ENCODE results near the gene RREB1. TPM values are rescaled to one million over a fixed set of nuclear protein-coding genes. Genes with fewer than 3 reads are reported as not detected.

The RREB1 gene
- total RNA-seq, 1 experiment from 2014 or later: 30.7 TPM

DNA sequence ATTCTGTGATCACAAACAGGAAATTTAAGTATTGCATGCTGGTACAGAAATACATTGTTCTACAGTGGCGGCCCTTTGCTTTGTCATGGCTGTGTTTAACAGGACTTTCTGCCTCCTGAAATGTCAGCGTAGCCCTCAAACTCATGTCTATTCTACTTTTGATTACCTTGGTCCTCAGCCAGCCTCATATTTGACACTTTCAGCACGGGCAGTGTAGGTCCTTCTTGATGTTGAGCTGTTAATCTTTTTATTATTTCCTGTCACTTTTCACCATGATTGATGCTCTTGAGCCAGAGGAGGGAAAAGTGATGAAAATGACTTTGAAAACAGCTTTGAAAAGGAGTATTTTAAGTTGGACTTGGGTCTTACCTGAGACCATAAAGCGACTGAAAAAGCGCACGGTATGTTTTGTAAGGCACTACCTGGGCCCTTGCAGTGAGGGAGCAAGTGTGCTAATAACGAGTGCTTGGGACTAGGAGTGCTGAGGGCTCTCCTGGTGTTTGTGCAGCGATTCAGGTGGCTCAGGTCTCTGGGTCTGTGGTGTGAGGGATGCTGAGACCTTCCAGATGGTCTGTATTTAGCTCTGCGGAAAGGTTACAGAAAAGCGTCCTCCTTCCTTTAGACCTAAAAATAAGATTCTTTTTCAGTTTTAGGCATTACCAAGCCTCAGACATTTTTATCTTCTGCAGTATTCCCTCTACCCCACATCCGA is 45.2 kb upstream of the RREB1 start:
- ChIA-PET POLR2A (no interaction called here), CTCF (no interaction called here)
- H3K27me3 ChIP-seq (ENCODE audit: control insufficient read depth, insufficient read depth, low read length): no peaks in the 10 kb centered on the region
- no peaks in the 10 kb centered on the region for H3K9me3 ChIP-seq (ENCODE audit: control insufficient read depth, insufficient read depth, low read depth, low read length)
- DNase-seq (ENCODE audit: low read depth, low spot score) (no peak), ATAC-seq (no peak)
- no peaks in the 10 kb centered on the region for H3K36me3 ChIP-seq (ENCODE audit: control insufficient read depth, insufficient read depth, low read length)
- TF ChIP-seq TCF7L2 (IDR thresholded peaks at IDR 0.05; ENCODE audit: low read depth, low read length) (no peak), CTCF (IDR thresholded peaks at IDR 0.05) (no peak), SIN3A (IDR thresholded peaks at IDR 0.05; ENCODE audit: borderline replicate concordance, insufficient read depth, low read depth, low read length) (no peak), POLR2AphosphoS5 (IDR thresholded peaks at IDR 0.05; ENCODE audit: low read depth, low read length) (no peak)
- TF ChIP-seq, protein P1, sequence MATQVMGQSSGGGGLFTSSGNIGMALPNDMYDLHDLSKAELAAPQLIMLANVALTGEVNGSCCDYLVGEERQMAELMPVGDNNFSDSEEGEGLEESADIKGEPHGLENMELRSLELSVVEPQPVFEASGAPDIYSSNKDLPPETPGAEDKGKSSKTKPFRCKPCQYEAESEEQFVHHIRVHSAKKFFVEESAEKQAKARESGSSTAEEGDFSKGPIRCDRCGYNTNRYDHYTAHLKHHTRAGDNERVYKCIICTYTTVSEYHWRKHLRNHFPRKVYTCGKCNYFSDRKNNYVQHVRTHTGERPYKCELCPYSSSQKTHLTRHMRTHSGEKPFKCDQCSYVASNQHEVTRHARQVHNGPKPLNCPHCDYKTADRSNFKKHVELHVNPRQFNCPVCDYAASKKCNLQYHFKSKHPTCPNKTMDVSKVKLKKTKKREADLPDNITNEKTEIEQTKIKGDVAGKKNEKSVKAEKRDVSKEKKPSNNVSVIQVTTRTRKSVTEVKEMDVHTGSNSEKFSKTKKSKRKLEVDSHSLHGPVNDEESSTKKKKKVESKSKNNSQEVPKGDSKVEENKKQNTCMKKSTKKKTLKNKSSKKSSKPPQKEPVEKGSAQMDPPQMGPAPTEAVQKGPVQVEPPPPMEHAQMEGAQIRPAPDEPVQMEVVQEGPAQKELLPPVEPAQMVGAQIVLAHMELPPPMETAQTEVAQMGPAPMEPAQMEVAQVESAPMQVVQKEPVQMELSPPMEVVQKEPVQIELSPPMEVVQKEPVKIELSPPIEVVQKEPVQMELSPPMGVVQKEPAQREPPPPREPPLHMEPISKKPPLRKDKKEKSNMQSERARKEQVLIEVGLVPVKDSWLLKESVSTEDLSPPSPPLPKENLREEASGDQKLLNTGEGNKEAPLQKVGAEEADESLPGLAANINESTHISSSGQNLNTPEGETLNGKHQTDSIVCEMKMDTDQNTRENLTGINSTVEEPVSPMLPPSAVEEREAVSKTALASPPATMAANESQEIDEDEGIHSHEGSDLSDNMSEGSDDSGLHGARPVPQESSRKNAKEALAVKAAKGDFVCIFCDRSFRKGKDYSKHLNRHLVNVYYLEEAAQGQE (IDR thresholded peaks at IDR 0.05; ENCODE audit: insufficient read depth in 1 of 2, low read depth in 2 of 2, low read length in 1 of 2): no peak
- no peak overlapping the region for H3K4me3 ChIP-seq (ENCODE audit: low read depth in 2 of 2, low read length in 2 of 2)
- intact Hi-C loops (cut with micrococcal nuclease; ENCODE audit: unreplicated experiment): no loop called here
- no peak overlapping the region for H3K27ac ChIP-seq (ENCODE audit: low read length)
- BruUV-seq (replicated peaks): no TSS peak
- no peaks in the 10 kb centered on the region for H3K4me1 ChIP-seq (ENCODE audit: control insufficient read depth, insufficient read depth, low read length)
- in situ Hi-C loops (cut with HindIII; ENCODE audit: low pct_unique_long_range_greater_than_20kb, low sequenced_read_pairs): no loop called here

DNA sequence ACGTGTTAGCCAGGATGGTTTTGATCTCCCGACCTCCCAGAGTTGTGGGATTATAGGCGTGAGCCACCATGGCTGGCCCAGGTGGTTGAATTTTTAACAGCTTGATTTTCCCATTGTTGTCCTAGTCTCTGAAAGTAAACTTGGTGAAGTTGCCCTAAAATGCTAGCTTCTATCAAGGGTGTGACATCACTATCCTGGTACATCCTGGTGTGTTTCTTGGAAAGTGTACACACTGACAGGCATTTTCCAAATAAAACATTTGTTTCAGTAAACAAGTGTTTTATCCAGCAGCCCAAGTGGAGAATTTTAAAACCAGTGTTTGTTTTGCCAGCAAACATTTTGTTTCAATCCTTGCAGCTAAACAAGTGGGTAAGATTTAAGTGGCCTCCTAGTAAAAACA is 40.5 kb upstream of the RREB1 start:
- ATAC-seq (no peak), DNase-seq (ENCODE audit: low read depth, low spot score) (no peak)
- H3K27ac ChIP-seq (ENCODE audit: low read length): no peak overlapping the region
- intact Hi-C loops (cut with micrococcal nuclease; ENCODE audit: unreplicated experiment) (no loop called here), in situ Hi-C loops (cut with HindIII; ENCODE audit: low pct_unique_long_range_greater_than_20kb, low sequenced_read_pairs) (no loop called here)
- H3K9me3 ChIP-seq (ENCODE audit: control insufficient read depth, insufficient read depth, low read depth, low read length): no peaks in the 10 kb centered on the region
- H3K4me3 ChIP-seq (ENCODE audit: low read depth in 2 of 2, low read length in 2 of 2): no peak overlapping the region
- no peaks in the 10 kb centered on the region for H3K36me3 ChIP-seq (ENCODE audit: control insufficient read depth, insufficient read depth, low read length)
- BruUV-seq (replicated peaks): no TSS peak
- CTCF ChIA-PET: no interaction called here
- no peaks in the 10 kb centered on the region for H3K27me3 ChIP-seq (ENCODE audit: control insufficient read depth, insufficient read depth, low read length)
- TF ChIP-seq TCF7L2 (IDR thresholded peaks at IDR 0.05; ENCODE audit: low read depth, low read length) (no peak), SIN3A (IDR thresholded peaks at IDR 0.05; ENCODE audit: borderline replicate concordance, insufficient read depth, low read depth, low read length) (no peak), POLR2AphosphoS5 (IDR thresholded peaks at IDR 0.05; ENCODE audit: low read depth, low read length) (no peak), CTCF (IDR thresholded peaks at IDR 0.05) (no peak)
- TF ChIP-seq, protein P1 (IDR thresholded peaks at IDR 0.05; ENCODE audit: insufficient read depth in 1 of 2, low read depth in 2 of 2, low read length in 1 of 2): no peak
- POLR2A ChIA-PET: no interaction called here
- no peaks in the 10 kb centered on the region for H3K4me1 ChIP-seq (ENCODE audit: control insufficient read depth, insufficient read depth, low read length)
